ENCODE data around the gene POLR3H. TPM values are rescaled to one million over a fixed set of nuclear protein-coding genes. Genes with fewer than 3 reads are reported as not detected.

Gene POLR3H
- polyA plus RNA-seq, 3 donors, result 9.4 to 19.0 (median 10.4) TPM

- Histone ChIP-seq H3K9ac (ENCODE audit: insufficient read depth, low read length, poor library complexity, severe bottlenecking) (no peak overlapping the region), H3K79me2 (ENCODE audit: insufficient read depth, low read length) (no peaks in the 10 kb centered on the region), H2AFZ (ENCODE audit: insufficient read depth, low read depth, low read length, poor library complexity, severe bottlenecking) (no peak overlapping the region), H3K27me3 (ENCODE audit: control insufficient read depth in 2 of 2, insufficient read depth in 2 of 2, low read length in 2 of 2) (peaks cover 0 to 18% of the 10 kb centered on the region in 2 donors), H3K4me3 (replicated peaks in 1 of 3; ENCODE audit: low read depth in 2 of 3, low read length in 3 of 3) (no peak overlapping the region), H4K20me1 (ENCODE audit: insufficient read depth, low read length) (no peaks in the 10 kb centered on the region), H3K27ac (ENCODE audit: low read depth in 1 of 2, low read length in 2 of 2) (no peak overlapping the region), H3K9me3 (replicated peaks in 1 of 2; ENCODE audit: control insufficient read depth in 1 of 2, insufficient read depth in 1 of 2, low read length in 2 of 2) (no peaks in the 10 kb centered on the region), H3K4me1 (ENCODE audit: control insufficient read depth in 1 of 2, insufficient read depth in 2 of 2, low read length in 2 of 2) (no peaks in the 10 kb centered on the region), H3K4me2 (replicated peaks; ENCODE audit: extremely low read depth, low read length, poor library complexity, severe bottlenecking) (no peak overlapping the region), H3K36me3 (replicated peaks in 1 of 2; ENCODE audit: control insufficient read depth in 1 of 2, insufficient read depth in 2 of 2, low read length in 2 of 2) (no peaks in the 10 kb centered on the region)
- Mint-ChIP-seq H3K9me3 (peaks cover 0 to 5% (median 0%) of the 10 kb centered on the region in 7 donors), H3K4me1 (no peaks in the 10 kb centered on the region), H3K27ac (no peak overlapping the region), H3K4me3 (no peak overlapping the region), H3K27me3 (ENCODE audit: low read depth in 3 of 3) (peaks cover 30 to 39% (median 36%) of the 10 kb centered on the region in 3 donors), H3K36me3 (no peaks in the 10 kb centered on the region)
- no peak for TF ChIP-seq CTCF (IDR thresholded peaks at IDR 0.05)
- intact Hi-C loops (cut with micrococcal nuclease), result no loop called here
- no peak for DNase-seq
- WGBS (ENCODE audit: insufficient coverage), result 70% methylated on average over 1 of the region's 7 CpGs
Measured at GRCh38 chr22:41555325-41555982, 11.2 kb upstream of the POLR3H start.

GRCh38 chr22:41551877-41552582 is 7.8 kb upstream of the POLR3H start:
- H4K20me1 ChIP-seq (ENCODE audit: insufficient read depth, low read length), result no peaks in the 10 kb centered on the region
- intact Hi-C loops (cut with micrococcal nuclease), result no loop called here
- no peaks in the 10 kb centered on the region for H3K79me2 ChIP-seq (ENCODE audit: insufficient read depth, low read length)
- H3K9me3 ChIP-seq (replicated peaks in 1 of 2; ENCODE audit: control insufficient read depth in 1 of 2, insufficient read depth in 1 of 2, low read length in 2 of 2), result no peaks in the 10 kb centered on the region
- 93% methylated on average over 10 of the region's 11 CpGs for WGBS (ENCODE audit: insufficient coverage)
- TF ChIP-seq CTCF (IDR thresholded peaks at IDR 0.05), result no peak
- no peak overlapping the region for H3K9ac ChIP-seq (ENCODE audit: insufficient read depth, low read length, poor library complexity, severe bottlenecking)
- H3K4me3 ChIP-seq (replicated peaks in 1 of 3; ENCODE audit: low read depth in 2 of 3, low read length in 3 of 3), result no peak overlapping the region
- no peaks in the 10 kb centered on the region for H3K4me1 ChIP-seq (ENCODE audit: control insufficient read depth in 1 of 2, insufficient read depth in 2 of 2, low read length in 2 of 2)
- H3K27me3 Mint-ChIP-seq (ENCODE audit: low read depth in 3 of 3), result peaks cover 18 to 21% (median 18%) of the 10 kb centered on the region in 3 donors
- H3K36me3 Mint-ChIP-seq, result no peaks in the 10 kb centered on the region
- no peak overlapping the region for H3K4me2 ChIP-seq (replicated peaks; ENCODE audit: extremely low read depth, low read length, poor library complexity, severe bottlenecking)
- DNase-seq, result no peak
- H3K27me3 ChIP-seq (ENCODE audit: control insufficient read depth in 2 of 2, insufficient read depth in 2 of 2, low read length in 2 of 2), result peaks cover 0 to 4% of the 10 kb centered on the region in 2 donors
- H3K4me1 Mint-ChIP-seq, result no peaks in the 10 kb centered on the region
- H3K27ac ChIP-seq (ENCODE audit: low read depth in 1 of 2, low read length in 2 of 2), result no peak overlapping the region
- peaks cover 0 to 5% (median 0%) of the 10 kb centered on the region in 7 donors for H3K9me3 Mint-ChIP-seq
- no peaks in the 10 kb centered on the region for H3K36me3 ChIP-seq (replicated peaks in 1 of 2; ENCODE audit: control insufficient read depth in 1 of 2, insufficient read depth in 2 of 2, low read length in 2 of 2)
- H3K4me3 Mint-ChIP-seq, result no peak overlapping the region
- no peak overlapping the region for H3K27ac Mint-ChIP-seq
- no peak overlapping the region for H2AFZ ChIP-seq (ENCODE audit: insufficient read depth, low read depth, low read length, poor library complexity, severe bottlenecking)

Measured in CD14-positive monocyte (primary cell).